Activated T-cell treated with anti-CD3 and anti-CD28 coated beads, Interleukin-2, amount 50 U/mL, for 72 hours (primary cell): ENCODE results near the gene STOML1. TPM values are rescaled to one million over a fixed set of nuclear protein-coding genes. Genes with fewer than 3 reads are reported as not detected.
A peak's percentile ranks its signal among the peaks of the same experiment; 100 is the strongest.

ENCODE experiments used
- ATAC-seq, 2 donors: fragments of 150-1000 bp; cut with Tn5 transposase; replicated peaks in 1 of 2; 2 replicates each; pipeline ENCODE4 v1.10.0; 2021; ENCODE audit warnings: moderate library complexity in 2 of 2, mild to moderate bottlenecking in 1 of 2
- DNase-seq, 2 donors: peaks; one replicate each; pipeline ENCODE4 v3.0.0; 2021 to 2022; ENCODE audit warnings: mixed read lengths in 1 of 2
- H3K27ac Mint-ChIP-seq: one replicate; pipeline ENCODE4 v1.8.0; 2022; ENCODE audit warnings: mild to moderate bottlenecking, moderate library complexity, mixed read lengths
- H3K27me3 Mint-ChIP-seq: one replicate; pipeline ENCODE4 v1.8.0; 2022; ENCODE audit warnings: low read depth, mixed read lengths
- H3K36me3 Mint-ChIP-seq, 2 donors: one replicate each; pipeline ENCODE4 v1.8.0; 2022; ENCODE audit warnings: mixed read lengths in 2 of 2, mild to moderate bottlenecking in 1 of 2; ENCODE audit not compliant: insufficient read depth in 2 of 2
- H3K4me1 Mint-ChIP-seq: one replicate; pipeline ENCODE4 v1.8.0; 2022; ENCODE audit warnings: low read depth, mixed read lengths
- H3K4me3 Mint-ChIP-seq, 2 donors: one replicate each; pipeline ENCODE4 v1.8.0; 2022; ENCODE audit warnings: mild to moderate bottlenecking in 2 of 2, mixed read lengths in 2 of 2, moderate library complexity in 2 of 2
- H3K9me3 Mint-ChIP-seq, 2 donors: one replicate each; pipeline ENCODE4 v1.8.0; 2022; ENCODE audit warnings: mixed read lengths in 2 of 2
- total RNA-seq, 2 donors: library from RNA; stranded (reverse); gene quantifications; one replicate each; pipeline ENCODE4 v1.2.3, GENCODE V29; 2022

Gene STOML1
- total RNA-seq, 2 donors from 2014 or later, result 7.2 to 15.1 TPM

DNA sequence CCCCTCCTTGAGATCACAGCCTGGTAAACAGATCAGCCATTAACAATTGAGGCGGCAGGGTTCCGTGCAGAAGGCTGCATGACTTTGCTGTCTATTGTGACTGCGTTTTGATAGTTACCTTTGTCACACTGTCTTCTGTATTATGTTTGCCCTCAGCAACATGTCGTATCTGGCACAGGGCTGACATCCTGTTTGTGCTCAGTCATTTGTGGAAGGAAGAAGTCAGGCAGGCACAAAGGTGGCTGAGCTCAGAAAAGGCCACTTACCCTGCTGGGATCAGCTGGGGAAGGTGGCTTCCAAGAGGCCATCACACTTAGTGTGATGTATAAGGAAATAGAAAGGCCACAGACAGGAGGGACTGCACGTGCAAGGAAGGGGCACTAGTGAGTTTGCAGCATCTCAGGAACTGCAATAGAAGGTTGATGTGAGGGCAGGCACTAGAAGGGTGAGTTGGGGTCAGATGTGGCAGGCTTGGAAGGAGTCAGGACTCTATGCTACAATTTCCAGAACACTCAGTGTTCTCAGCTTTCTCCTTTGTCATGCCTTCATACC lies 15.8 kb upstream of the STOML1 start:
- Mint-ChIP-seq H3K4me1 (peaks cover 59% of the 10 kb centered on the region), H3K36me3 (peaks cover 24 to 54% of the 10 kb centered on the region in 2 donors), H3K4me3 (peak overlapping the region; percentile 66 to 78), H3K27me3 (no peaks in the 10 kb centered on the region), H3K27ac (peak overlapping the region; percentile 88), H3K9me3 (peaks cover 0 to 10% of the 10 kb centered on the region in 2 donors)
- peak; percentile 87 to 90 for ATAC-seq
- DNase-seq, result peak; percentile 43

DNA sequence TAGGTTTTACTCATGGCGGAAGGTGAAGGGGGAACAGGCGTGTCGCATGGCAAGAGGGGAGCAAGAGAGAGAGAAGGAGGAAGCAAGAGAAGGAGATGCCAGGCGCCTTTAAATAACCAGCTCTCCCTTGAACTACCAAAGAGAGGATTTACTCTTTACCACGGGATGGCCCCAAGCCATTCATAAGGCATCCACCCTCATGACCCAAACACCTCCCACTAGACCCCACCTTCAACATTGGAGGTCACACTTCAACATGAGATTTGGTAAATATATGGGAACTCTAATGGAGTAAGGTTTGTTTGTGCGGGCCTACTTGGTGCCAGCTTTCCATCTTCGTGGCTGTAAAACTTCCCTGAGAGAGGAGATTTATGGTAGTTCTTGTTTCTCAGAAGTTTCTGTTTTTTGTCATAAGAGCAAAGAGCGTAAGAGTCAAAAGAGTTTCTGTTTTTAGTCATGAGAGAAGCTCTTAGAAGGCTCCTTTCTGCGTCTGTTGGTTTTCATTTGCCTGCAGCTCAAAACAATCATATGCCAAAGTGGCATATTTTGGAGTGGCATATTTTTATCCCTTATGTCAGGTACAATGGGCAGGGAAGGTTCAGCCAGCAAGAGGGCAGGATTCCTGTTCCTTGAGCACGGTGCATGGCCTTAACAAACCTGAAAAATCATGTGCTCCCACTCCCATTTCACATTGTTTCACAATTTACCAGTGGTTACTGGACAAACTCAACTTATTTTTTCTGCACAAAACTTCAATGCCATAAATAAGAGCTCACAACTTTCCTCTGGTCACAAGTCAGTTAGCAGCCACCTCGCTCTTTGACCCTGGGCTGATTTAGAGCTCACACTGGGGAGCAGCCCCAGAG lies 14.9 kb upstream of the STOML1 start:
- peak overlapping the region; percentile 88 for H3K27ac Mint-ChIP-seq
- H3K27me3 Mint-ChIP-seq, result no peaks in the 10 kb centered on the region
- H3K9me3 Mint-ChIP-seq, result peaks cover 0 to 10% of the 10 kb centered on the region in 2 donors
- ATAC-seq, result peak; percentile 78 to 79
- peaks cover 54% of the 10 kb centered on the region for H3K4me1 Mint-ChIP-seq
- no peak for DNase-seq
- peaks cover 24 to 51% of the 10 kb centered on the region in 2 donors for H3K36me3 Mint-ChIP-seq
- peak overlapping the region; percentile 66 to 78 for H3K4me3 Mint-ChIP-seq

DNA sequence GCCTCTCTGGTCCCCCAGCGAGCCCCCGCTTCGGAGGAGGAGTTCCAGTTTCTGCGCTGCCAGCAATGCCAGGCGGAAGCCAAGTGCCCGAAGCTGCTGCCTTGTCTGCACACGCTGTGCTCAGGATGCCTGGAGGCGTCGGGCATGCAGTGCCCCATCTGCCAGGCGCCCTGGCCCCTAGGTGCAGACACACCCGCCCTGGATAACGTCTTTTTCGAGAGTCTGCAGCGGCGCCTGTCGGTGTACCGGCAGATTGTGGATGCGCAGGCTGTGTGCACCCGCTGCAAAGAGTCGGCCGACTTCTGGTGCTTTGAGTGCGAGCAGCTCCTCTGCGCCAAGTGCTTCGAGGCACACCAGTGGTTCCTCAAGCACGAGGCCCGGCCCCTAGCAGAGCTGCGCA lies 5.9 kb upstream of the STOML1 start:
- Mint-ChIP-seq H3K36me3 (peaks cover 9 to 21% of the 10 kb centered on the region in 2 donors), H3K9me3 (no peaks in the 10 kb centered on the region), H3K27me3 (no peaks in the 10 kb centered on the region), H3K27ac (no peak overlapping the region), H3K4me1 (peaks cover 64% of the 10 kb centered on the region), H3K4me3 (peak overlapping the region in 1 of 2 donors; percentile 9)
- DNase-seq (no peak), ATAC-seq (no peak)

DNA sequence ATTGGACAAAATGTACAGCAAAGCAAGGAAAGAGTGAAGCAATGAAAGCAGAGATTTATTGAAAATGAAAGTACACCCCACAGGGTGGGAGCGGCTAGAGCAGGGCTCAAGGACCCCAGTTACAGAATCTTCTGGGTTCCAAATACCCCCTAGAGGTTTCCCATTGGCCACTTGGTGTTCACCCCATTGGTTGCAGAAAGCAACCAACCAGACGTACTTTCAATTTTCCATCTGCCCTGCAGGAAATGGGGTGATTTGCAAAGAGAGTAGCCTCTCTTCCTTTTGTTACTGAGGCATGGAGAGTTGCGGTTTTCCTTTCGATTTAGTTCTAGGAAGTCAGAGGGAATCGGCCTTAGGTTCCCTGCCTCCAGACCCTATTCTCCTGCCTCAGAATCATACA lies 4.8 kb upstream of the STOML1 start:
- H3K36me3 Mint-ChIP-seq, result peaks cover 9 to 21% of the 10 kb centered on the region in 2 donors
- H3K27ac Mint-ChIP-seq, result peak overlapping the region; percentile 72
- H3K4me3 Mint-ChIP-seq, result peak overlapping the region; percentile 93 to 100
- H3K9me3 Mint-ChIP-seq, result no peaks in the 10 kb centered on the region
- H3K27me3 Mint-ChIP-seq, result no peaks in the 10 kb centered on the region
- peaks cover 72% of the 10 kb centered on the region for H3K4me1 Mint-ChIP-seq
- no peak for DNase-seq
- ATAC-seq, result no peak

DNA sequence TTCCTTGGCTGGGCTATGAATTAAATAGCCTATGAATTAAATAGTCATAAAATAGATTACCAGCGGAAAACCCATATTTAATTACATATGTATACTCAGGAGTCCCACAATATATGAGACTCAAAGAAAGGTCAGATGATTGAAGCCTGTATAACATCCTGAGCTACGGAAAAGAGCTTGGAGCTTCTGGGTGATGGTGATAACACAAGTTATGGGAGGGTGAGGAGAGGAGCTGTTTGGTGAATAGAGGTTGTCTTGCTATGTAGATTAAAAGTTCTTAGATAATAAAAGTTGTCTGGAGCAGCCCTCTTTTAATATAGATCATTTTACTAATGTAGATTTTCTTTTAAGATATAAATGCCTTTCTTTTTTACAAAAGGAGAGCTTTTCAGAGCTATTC lies 4.2 kb upstream of the STOML1 start:
- DNase-seq, result no peak
- Mint-ChIP-seq H3K27me3 (no peaks in the 10 kb centered on the region), H3K27ac (peak overlapping the region; percentile 72), H3K4me3 (peak overlapping the region; percentile 93 to 100), H3K4me1 (peaks cover 72% of the 10 kb centered on the region), H3K36me3 (peaks cover 9 to 21% of the 10 kb centered on the region in 2 donors), H3K9me3 (no peaks in the 10 kb centered on the region)
- no peak for ATAC-seq

DNA sequence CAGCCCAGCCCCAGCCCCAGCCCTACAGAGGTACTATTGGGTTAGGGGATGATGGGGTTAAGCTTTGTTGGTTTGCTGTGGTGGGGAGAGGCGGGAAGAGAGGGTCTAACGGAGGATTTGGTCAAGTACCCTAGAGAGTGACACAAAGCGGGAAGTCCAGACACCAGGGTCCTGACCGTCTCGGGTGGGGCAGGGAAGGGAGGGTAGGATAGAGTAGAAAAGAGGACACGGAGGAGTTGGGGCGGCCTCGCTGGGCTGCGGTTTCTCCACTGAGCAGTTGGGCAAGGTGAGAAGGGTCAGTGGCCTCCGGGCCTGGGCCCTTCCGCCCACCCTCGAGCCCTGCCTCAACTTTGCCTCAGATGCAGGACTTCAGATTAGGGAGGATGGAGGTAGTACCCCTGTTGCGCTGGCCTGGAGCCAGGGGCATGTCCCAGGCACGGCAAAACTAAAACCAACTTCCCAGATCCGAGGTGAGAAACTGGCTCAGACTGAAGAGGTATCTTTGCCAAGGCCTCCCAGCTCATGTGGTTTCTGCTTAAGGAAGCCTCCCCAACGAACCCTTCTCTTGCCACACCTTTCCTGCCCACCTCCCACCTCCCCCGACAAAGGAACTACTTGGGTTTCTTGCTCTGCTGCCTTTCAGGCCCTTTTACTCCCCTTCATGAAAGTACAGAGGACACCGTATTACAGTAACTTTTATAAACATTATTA lies 3.0 kb upstream of the STOML1 start:
- DNase-seq (no peak), ATAC-seq (peak; percentile 0)
- Mint-ChIP-seq H3K9me3 (no peaks in the 10 kb centered on the region), H3K27me3 (no peaks in the 10 kb centered on the region), H3K4me1 (peaks cover 76% of the 10 kb centered on the region), H3K27ac (peak overlapping the region; percentile 72), H3K4me3 (peak overlapping the region; percentile 93 to 100), H3K36me3 (peaks cover 9 to 19% of the 10 kb centered on the region in 2 donors)

DNA sequence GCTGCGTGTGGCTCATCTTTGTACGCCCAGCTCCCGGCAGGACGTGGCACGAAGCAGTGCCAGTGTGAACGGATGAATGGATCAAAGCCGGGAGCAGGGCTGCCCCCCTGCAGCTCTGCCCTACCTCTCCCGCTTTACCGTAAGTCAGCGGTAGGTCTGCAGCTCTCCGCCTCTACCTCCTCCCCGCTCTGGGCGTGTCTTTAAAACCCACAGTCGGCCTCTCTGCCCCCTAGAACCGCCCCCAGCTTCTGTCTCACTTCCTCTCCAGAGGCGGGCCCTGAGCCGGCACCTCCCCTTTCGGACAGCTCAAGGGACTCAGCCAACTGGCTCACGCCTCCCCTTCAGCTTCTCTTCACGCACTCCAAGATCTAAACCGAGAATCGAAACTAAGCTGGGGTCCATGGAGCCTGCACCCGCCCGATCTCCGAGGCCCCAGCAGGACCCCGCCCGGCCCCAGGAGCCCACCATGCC lies 2.4 kb upstream of the STOML1 start, which contains the start of gene PML:
Gene PML, plus strand, starts transcription at position 304 of the 471 bp plus-strand sequence. Its CDS starts 97 bp downstream, at position 401.
- ATAC-seq (peak; percentile 88 to 89), DNase-seq (peak; percentile 96 to 98)
- H3K36me3 Mint-ChIP-seq, result peaks cover 9 to 19% of the 10 kb centered on the region in 2 donors
- peak within 1 kb of the TSS; percentile 93 to 100 for H3K4me3 Mint-ChIP-seq
- no peaks in the 10 kb centered on the region for H3K27me3 Mint-ChIP-seq
- peaks cover 76% of the 10 kb centered on the region for H3K4me1 Mint-ChIP-seq
- H3K27ac Mint-ChIP-seq, result peak within 1 kb of the TSS; percentile 72
- no peaks in the 10 kb centered on the region for H3K9me3 Mint-ChIP-seq

DNA sequence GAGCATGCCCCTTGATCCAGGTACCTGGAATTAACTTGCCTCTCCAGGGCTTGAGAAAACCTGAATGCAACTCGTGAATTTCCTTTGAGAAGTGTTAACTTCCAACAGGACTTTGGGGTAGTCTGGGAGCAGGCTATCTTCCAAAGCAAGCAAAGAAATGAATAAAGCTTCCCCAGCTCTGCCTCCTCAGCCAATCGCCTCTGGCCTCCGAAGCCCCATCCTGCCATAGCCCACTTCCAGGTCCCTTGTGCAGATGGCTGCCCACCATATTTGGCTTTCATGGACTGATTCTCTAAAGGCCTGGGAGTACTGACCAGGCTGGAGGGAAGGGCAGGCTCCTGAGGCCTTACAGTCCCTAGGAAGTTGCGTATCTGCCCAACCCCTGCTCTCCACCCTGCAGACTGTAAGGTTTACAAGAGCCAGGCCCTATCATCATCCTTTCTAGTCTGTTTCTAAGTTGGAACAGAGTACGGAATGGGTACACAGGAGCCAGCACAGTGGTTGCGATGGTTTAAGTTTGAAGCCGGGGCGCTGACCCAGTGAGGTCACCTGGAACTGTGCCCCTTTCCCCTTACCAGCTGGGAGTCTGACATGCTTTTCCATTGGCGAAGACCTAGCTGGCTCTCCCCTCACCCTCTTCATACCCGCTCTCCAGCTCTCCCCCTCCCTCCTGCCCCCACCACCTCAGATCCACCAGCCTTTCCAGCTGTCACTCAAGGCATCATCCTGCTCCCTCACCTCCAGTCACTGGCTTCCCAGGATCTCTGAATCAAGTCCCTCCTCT lies 1.3 kb upstream of the STOML1 start:
- Mint-ChIP-seq H3K9me3 (no peaks in the 10 kb centered on the region), H3K36me3 (peaks cover 7 to 14% of the 10 kb centered on the region in 2 donors), H3K4me1 (peaks cover 67% of the 10 kb centered on the region), H3K4me3 (peak overlapping the region; percentile 93 to 100), H3K27me3 (no peaks in the 10 kb centered on the region), H3K27ac (no peak overlapping the region)
- ATAC-seq (no peak), DNase-seq (no peak)

DNA sequence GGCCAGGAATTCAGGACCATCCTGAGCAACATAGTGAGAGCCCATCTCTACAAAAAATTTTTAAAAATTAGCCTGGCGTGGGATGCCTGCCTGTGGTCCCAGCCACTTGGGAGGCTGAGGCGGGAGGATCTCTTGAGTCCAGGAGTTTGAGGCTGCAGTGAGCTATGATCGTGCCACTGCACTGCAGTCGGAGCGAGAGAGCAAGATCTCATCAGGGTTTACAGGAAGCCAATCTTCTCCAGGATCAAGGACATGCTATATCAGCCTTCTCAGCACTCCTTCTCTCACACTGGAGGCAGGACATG lies 451 bp upstream of the STOML1 start:
- H3K4me1 Mint-ChIP-seq, result peaks cover 62% of the 10 kb centered on the region

DNA sequence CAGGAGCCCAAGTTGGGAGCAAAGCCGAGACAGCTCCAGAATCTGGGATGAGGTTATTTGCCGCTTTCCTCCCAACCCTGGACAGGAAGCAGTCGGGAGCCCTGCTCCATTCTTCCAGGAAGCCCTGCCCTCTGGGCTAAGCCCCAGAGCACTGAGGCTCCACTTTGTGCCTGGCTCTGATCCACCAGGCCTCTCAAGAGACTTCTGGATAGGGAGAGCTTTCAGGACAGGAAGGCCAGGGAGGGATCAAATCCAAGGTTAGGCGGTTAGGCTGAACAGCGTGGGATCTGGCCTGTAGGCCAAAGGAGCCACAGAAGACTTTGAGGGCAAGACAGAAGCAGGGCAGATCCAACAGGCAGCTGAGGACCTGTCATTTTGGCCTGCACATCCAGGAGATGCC lies 835 bp downstream of the STOML1 start:
- no peak for ATAC-seq
- peaks cover 4 to 10% of the 10 kb centered on the region in 2 donors for H3K36me3 Mint-ChIP-seq
- peaks cover 62% of the 10 kb centered on the region for H3K4me1 Mint-ChIP-seq
- no peaks in the 10 kb centered on the region for H3K9me3 Mint-ChIP-seq
- H3K27me3 Mint-ChIP-seq, result no peaks in the 10 kb centered on the region
- DNase-seq, result no peak
- H3K4me3 Mint-ChIP-seq, result peak overlapping the region; percentile 93 to 100
- H3K27ac Mint-ChIP-seq, result peak overlapping the region; percentile 24

More for the DNA sequence above, 451 bp upstream of the STOML1 start:
- Mint-ChIP-seq H3K27me3 (no peaks in the 10 kb centered on the region), H3K4me3 (peak overlapping the region; percentile 93 to 100), H3K36me3 (peaks cover 7 to 11% of the 10 kb centered on the region in 2 donors), H3K9me3 (no peaks in the 10 kb centered on the region), H3K27ac (peak overlapping the region; percentile 90)
- ATAC-seq (no peak), DNase-seq (no peak)

DNA sequence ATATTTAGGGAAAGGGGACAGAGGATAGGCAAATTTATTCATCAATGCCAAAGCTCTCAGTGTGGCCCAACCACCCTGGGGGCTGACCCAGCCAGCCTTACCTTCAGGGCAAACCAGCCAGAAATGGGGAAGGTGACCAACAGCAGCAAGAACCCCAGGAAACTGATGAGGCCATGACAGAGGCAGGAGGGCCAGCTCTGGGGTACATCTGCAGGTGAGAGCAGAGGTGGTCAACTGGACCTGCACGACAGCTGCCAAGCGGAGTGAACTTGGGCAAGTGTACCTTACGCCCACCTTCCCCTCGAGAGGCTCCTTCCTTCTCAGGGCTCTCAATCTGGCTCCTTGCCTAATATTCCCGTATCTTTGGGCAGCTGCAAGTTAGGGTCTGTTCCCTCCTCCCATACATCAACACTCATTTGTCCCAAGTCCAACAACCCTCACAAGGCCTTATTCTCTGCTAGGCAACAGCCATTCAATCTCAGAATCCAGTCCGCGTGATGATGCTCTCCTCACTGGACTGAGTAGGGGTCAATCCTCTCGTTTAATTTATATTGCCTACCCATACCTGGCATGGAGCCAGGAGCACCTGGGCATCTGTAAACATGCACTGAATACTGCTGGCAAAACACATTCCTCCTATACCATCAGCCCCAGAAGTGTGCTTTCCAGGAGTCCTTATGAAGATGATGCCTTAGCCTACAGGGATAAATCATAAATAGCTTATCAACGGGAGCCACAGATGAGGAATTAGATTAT lies 1.7 kb downstream of the STOML1 start:
- ATAC-seq (no peak), DNase-seq (no peak)
- peaks cover 62% of the 10 kb centered on the region for H3K4me1 Mint-ChIP-seq
- peaks cover 4 to 8% of the 10 kb centered on the region in 2 donors for H3K36me3 Mint-ChIP-seq
- no peaks in the 10 kb centered on the region for H3K9me3 Mint-ChIP-seq
- no peak overlapping the region for H3K27ac Mint-ChIP-seq
- H3K4me3 Mint-ChIP-seq, result peak overlapping the region; percentile 39 to 100
- H3K27me3 Mint-ChIP-seq, result no peaks in the 10 kb centered on the region
